ENCODE results near the gene CYGB.
"Not testable (repeated sequence)": the region's sequence is repeated elsewhere in the genome, so short reads cannot be mapped to it uniquely, and the experiment has no call there.

The CYGB gene

GRCh38 chr17:76524598-76525512 lies 12.7 kb downstream of the CYGB start:
- DNase-seq (ENCODE audit: low spot score): no peak

DNA sequence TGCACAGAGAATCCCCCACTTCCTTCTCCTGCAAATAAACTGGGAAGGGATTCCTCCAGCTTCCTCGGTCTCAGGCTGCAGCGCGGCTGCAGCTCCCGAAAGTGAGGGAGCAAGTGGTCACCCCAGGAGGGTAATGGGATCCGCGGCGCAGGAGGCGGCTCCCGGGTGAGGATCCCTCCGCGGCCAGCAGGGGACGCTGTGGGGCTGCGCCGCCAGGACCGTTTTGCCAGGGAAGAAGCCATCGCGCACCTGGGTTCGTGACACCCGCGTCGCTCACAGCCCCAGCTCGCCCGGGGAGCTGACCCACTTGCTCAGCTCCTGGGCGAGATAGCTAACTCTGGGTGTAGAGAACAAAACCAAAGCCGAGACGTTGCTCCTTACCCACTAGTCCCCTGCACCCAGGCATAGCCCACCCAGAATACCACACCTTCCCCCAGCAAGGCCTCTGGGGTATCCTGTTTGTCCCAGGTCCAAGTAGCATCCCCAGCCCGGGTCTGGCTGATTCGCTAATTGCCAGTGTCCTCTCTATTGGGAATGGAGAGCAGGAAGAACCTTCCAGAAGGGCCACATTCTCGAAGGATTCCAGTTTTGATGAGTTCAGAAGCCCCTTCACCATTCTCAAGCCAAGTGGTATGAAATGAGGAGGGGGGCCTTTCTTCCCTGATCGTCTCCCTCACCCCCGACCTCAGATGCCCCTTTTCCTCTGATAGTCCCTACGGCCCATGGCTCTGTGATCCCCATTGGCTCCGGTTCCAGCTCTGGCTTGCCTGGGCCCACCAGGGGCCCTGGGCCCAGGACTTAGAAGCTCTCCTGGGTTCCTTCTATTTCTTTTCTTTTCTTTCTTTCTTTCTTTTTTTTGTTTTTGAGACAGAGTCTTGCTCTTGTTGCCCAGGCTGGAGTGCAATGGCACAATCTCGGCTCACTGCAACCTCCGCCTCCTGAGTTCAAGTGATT lies 14.1 kb downstream of the CYGB start:
- DNase-seq (ENCODE audit: low spot score): peak; percentile 81

DNA sequence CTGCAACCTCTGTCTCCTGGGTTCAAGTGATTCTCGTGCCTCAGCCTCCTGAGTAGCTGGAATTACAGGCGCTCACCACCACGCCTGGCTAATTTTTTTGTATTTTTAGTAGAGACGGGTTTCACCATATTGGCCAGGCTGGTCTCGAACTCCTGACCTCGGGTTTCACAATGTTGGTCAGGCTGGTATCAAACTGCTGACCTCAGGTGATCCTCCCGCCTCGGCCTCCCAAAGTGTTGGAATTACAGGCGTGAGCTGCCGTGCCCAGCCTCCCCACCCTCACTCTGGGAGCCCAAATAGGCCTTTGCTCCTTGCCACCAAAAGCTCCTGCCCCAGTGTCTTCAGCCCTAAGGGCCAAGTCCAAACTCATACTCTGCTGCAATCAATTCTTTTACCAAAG lies 15.8 kb downstream of the CYGB start:
- DNase-seq (ENCODE audit: low spot score): not testable (repeated sequence)

- no peak for DNase-seq (ENCODE audit: low spot score)
Measured at GRCh38 chr17:76521262-76521661, 16.2 kb downstream of the CYGB start.

DNA sequence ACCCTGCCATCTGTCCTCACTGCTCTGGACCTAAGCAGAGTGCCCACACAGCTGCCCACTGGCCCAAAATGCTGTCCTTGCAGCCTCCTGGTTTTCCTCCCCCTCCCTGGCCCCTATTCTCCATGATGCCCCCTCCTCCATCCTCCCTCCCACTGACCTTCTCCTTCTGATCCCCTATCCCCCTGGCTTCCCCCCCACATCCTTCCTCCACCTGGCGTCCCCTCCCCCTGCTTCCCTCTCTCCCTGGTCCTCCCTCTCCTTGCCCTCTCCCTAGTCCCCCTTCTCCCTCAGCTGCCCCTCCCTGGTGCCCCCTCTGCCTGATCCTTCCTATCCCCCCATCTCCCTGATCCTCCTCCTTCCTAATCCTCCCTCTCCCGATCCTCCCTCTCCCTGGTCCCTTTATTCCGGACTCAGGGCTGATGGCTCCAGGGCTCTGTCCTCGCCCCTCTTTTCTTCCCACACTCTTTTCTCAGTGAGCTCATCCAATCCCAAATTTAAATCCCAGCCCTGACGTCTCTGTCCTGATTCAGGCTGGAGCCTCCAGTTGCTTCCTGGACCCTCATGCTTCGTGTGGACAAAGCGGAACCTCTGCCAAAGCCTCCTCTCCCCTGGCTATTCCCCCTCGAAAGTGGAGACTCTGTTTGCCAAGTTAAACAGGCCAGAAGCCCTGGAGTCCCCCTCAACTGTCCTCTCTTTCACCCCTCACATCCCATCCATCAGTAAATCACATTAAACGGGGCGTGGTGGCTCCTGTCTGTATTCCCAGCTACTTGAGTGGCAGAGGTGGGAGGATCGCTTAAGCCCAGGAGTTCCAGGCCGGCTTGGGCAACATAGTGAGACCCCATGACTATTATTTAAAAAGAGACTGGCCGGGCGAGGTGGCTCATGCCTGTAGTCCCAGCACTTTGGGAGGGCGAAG lies 18.2 kb downstream of the CYGB start:
- no peak for DNase-seq (ENCODE audit: low spot score)

DNA sequence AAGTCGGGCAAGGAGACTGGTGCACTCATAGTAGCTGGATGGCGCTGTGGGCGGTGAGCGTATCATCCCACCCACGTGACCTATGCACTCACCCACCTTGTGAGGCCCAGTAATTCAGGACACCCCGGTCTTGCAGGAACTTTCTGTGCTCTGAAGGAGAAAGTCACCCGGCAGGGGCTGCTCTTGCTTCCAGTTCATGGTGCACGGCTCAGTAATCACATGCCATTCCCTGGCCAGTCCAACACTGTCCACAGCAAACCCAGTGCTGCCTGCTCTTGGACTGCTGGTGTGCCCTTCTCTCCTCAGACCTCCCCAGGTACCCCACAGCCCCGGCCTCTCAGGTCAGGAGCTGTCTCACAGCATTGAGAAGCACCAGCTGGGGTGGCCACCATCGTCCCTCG lies 19.9 kb downstream of the CYGB start:
- DNase-seq (ENCODE audit: low spot score): no peak

GRCh38 chr17:76515274-76515949 lies 22.1 kb downstream of the CYGB start:
- DNase-seq (ENCODE audit: low spot score): peak; percentile 89

DNA sequence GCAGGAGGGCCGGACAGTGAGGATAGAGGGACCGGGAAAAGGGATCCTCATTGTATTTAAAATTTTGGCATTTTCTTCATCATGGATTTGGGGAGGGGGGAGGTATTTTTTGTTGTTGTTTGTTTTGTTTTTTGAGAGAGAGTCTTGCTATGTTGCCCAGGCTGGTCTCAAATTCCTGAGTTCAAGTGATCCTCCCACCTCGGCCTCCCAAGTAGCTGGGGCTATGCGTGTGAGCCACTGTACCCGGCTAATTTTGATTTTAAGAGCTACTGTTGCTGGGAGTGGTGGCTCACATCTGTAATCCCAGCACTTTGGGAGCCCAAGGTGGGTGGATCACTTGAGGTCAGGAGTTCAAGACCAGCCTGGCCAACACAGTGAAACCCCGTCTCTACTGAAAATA lies 23.2 kb downstream of the CYGB start:
- not testable (repeated sequence) for DNase-seq (ENCODE audit: low spot score)

DNA sequence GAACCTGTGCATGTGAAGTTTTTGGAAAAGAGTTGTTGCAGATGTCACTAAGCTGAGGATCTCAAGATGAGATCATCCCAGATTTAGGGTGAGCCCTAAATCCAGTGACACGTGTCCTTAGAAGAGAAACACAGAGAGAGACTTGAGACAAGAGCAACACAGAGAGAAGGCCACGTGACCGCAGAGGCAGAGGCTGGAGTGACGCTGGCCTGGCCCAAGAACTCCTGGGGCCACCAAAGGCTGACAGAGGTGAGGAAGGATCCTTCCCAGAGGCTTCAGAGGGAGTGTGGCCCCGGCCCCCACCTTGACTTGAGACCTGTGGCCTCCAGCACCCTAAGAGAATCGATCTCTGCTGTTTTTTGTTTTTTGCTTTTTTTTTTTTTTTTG lies 24.2 kb downstream of the CYGB start:
- no peak for DNase-seq (ENCODE audit: low spot score)

DNA sequence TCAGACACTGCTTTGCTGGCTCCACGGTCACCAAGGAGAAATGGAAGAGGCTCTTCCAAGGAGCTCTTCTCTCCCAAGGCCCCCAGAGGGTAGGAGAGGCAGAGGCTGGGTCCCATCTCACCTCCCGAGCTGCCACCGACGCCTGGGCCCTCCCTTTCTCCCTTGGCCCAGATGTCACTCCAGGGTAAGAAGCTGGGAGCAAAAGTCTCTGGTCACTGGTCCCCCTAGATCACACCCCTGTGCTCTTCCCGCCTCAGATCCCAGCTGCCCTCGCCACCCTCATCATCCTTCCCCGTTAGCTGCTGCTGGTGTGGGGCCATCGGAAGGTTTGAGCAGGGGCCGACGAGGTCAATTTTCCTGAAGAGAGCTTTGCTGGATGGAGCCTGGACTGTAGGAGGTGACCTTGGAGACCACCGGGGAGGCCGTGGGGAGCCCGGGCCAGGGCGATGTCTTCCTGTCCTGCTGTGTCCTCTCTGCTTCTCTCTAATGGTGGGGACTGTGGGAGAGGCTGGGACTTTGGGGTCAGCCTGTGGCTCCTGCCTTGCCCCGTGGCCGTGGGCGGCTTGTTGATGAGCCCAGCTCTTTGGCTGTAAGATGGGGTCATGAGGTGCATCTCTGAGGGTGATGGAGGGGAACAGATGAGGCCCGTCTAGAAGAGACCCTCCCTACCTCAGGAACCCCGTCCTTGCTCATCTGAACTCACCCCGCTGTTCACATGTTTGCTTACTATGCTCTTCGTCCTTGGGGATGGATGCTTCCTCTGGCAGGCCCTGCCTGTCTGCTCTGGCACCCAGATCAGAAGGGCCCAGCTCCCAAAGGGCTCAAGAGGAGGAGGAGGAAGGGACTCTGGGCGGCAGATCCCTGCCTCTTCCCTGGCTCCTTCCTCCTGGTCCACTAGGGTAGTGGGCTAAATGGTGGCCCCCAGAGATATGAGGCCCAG lies 24.9 kb downstream of the CYGB start:
- DNase-seq (ENCODE audit: low spot score): no peak

- DNase-seq (ENCODE audit: low spot score): no peak
Measured at GRCh38 chr17:76511668-76512365, 25.7 kb downstream of the CYGB start.

DNA sequence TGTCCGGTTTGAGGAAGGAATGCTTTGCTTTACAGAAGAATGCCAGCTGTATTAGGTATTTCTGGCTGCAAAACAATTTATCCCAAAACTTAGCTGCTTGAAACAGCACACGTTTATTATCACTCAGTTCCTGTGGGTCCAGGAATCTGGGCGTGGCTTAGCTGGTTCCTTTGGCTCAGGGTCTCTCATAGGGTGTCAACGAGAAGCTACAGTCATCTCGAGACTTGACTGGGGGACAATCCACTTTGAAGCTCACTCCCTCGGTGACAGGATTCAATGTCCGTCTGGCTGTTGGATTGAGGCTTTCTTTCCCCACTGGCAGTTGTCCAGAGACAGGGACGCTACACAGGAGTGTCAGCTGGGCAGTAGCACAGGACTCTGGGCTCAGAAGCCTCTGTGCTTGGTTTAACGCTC lies 26.7 kb downstream of the CYGB start:
- peak; percentile 0 for DNase-seq (ENCODE audit: low spot score)

GRCh38 chr17:76508472-76509063 lies 28.9 kb downstream of the CYGB start:
- not testable (repeated sequence) for DNase-seq (ENCODE audit: low spot score)

DNA sequence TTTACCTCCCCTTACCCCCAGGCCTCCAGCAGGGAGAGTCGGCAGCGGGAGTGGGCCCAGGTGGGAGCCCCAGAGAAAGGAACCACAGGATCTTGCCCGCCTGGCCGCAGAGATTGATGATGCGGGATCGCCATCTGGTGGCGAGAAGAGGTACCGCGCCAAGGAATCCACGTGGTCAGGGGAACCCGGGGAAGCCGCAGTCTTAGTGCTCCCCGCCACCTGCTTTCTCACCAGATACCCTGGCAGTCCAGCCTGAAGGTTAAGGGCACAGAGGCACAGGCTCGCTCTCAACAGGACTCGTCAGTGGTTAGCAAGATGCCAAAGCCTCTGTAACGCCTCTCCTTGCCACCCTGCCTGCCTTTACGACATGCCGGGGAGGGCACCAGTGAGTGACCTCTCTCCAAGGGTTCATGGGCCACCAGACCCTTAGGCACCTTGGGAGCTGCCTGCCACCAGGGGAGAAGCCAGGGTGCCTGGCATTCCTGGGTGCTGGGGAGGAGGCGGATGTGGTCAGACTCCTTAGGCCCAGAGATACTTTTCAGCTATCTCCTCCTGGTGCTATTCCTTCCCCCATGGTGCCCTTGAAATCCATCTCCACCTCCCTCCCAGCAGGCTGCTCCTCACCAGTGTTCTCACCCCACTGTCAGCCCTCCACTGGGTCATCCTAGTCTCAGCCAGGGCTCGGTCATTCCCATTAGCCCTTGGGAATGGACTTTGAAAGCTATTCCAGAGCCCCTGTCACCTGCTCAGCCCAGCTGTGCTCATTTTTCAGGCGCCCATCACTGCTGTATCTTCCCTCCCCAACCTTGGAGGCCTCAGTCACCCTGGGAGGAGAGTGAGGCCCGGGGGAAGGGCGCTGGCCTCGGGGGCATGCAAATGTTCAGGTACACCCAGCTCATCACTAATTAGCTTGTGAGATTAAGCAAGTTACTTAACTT lies 30.8 kb downstream of the CYGB start:
- peak; percentile 85 for DNase-seq (ENCODE audit: low spot score)

DNA sequence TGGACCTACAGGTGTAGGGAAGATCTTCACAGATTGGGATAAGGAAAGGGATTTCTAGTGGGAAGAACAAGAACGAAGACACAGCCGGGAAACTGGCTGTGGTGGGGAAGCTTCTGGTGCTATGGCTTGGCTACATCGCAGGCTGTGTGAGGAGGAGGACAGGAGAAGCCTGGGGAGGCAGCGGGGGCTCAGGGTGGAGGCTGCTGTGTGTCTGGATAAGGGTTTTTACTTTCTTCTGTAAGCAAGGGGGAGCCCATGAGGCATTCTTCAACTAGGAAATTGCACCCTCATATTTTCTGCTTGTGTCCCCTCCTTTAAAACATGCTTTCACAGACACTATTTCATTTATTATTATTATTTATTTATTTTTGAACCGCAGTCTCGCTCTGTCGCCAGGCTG lies 33.4 kb downstream of the CYGB start:
- no peak for DNase-seq (ENCODE audit: low spot score)

DNA sequence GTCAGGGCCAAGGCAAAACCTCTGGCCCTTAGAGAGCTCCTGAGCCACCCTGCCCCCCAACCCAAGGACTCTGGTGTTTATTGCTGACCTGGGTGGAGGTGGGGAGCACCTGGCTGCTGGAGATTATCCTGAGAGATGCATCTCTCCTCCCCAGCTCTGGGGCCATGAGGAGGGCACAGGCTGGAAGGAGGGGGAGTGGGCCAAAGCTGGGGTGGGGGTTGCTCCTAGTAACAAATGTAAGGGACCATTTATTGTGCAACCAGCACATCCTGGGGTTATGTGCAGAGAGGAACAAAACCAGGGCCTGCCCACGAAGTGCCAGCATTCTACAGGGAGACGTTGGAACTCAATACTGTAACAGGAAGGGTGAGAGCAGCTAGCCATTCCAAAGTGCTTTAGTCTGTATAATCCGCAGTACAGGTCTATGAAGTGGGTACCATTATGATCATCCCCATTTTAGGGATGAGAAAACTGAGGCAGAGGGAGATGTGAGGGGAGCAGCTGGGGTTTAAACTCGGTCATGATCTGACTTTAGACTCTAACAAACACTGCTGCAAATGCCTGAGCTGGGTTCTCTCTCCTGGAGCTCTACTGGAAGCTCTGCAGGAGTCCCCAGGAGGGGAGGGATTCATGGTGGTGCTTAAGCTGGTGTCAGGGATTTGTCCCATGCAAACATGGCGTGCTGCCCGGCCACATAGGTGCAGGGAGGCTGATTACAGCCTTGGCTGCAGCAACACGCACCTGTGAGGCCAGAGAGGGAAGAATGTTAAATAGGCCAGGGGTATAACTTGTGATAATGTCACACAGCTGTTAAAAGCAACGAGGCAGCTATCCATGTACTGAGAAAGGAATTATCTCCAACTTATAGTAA lies 34.9 kb downstream of the CYGB start:
- DNase-seq (ENCODE audit: low spot score): peak; percentile 0

GRCh38 chr17:76501827-76502307 lies 35.6 kb downstream of the CYGB start:
- DNase-seq (ENCODE audit: low spot score): no peak
